HEK293T (cell line): ENCODE results near the gene AXIN1.
A peak's percentile ranks its signal among the peaks of the same experiment; 100 is the strongest.

Source experiments
- CTCF ChIA-PET: fragments of 350-600 bp; formaldehyde crosslinking; extraction: SDS; loops from one replicate; lab custom pipeline; 2021; ENCODE audit warnings: antibody characterized with exemption, inconsistent platforms; lab: Yijun Ruan, JAX
- POLR2A ChIA-PET: fragments of 350-600 bp; formaldehyde crosslinking; extraction: SDS; loops from one replicate; lab custom pipeline; 2020; ENCODE audit warnings: antibody characterized with exemption, inconsistent platforms; lab: Yijun Ruan, JAX
- DNase-seq: peaks from one replicate; pipeline ENCODE4 v3.0.0; 2012; ENCODE audit warnings: mixed read lengths; ENCODE audit errors: extremely low spot score
- ARNT ChIP-seq: fragments of 450-650 bp; IDR thresholded peaks from 2 replicates; pipeline ENCODE4 v1.6.1; 2017; ENCODE audit warnings: mild to moderate bottlenecking
- BHLHE40 ChIP-seq: fragments of 450-650 bp; IDR thresholded peaks from 2 replicates; pipeline ENCODE4 v1.6.1; 2016; ENCODE audit warnings: mild to moderate bottlenecking, moderate library complexity, borderline replicate concordance
- CTBP1 ChIP-seq: fragments of 450-650 bp; IDR thresholded peaks from 2 replicates; pipeline ENCODE4 v1.6.1; 2016; ENCODE audit warnings: borderline replicate concordance
- ELF4 ChIP-seq: fragments of 450-650 bp; IDR thresholded peaks from 2 replicates; pipeline ENCODE4 v1.6.1; 2017; ENCODE audit warnings: antibody characterized with exemption
- FOXA1 ChIP-seq: fragments of 450-650 bp; IDR thresholded peaks from 2 replicates; pipeline ENCODE4 v1.6.1; 2016; ENCODE audit warnings: mild to moderate bottlenecking
- FOXK2 ChIP-seq: fragments of 450-650 bp; IDR thresholded peaks from 2 replicates; pipeline ENCODE4 v1.6.1; 2016; ENCODE audit warnings: mild to moderate bottlenecking
- FOXM1 ChIP-seq: fragments of 450-650 bp; IDR thresholded peaks from 2 replicates; pipeline ENCODE4 v1.6.1; 2017; ENCODE audit warnings: mild to moderate bottlenecking, borderline replicate concordance
- HDGF ChIP-seq: fragments of 450-650 bp; IDR thresholded peaks from 2 replicates; pipeline ENCODE4 v1.6.1; 2017; ENCODE audit warnings: antibody characterized with exemption, borderline replicate concordance
- L3MBTL2 ChIP-seq: fragments of 450-650 bp; conservative IDR thresholded peaks from 2 replicates; pipeline ENCODE4 v1.6.1; 2016; ENCODE audit warnings: mild to moderate bottlenecking
- LEF1 ChIP-seq: fragments of 450-650 bp; IDR thresholded peaks from 2 replicates; pipeline ENCODE4 v1.6.1; 2017; ENCODE audit warnings: mild to moderate bottlenecking, borderline replicate concordance
- NFRKB ChIP-seq: fragments of 450-650 bp; IDR thresholded peaks from 2 replicates; pipeline ENCODE4 v1.6.1; 2016; ENCODE audit warnings: mild to moderate bottlenecking, moderate library complexity
- SP1 ChIP-seq: fragments of 450-650 bp; IDR thresholded peaks from 2 replicates; pipeline ENCODE4 v1.6.1; 2017
- SUZ12 ChIP-seq: fragments of 450-650 bp; IDR thresholded peaks from 2 replicates; pipeline ENCODE4 v1.6.1; 2016; ENCODE audit warnings: mild to moderate bottlenecking
- TARDBP ChIP-seq: fragments of 450-650 bp; IDR thresholded peaks from 2 replicates; pipeline ENCODE4 v1.6.1; 2016
- ZNF384 ChIP-seq: fragments of 450-650 bp; IDR thresholded peaks from 2 replicates; pipeline ENCODE4 v1.6.1; 2016
- TF ChIP-seq, protein P1 (sequence below): fragments of 450-650 bp; IDR thresholded peaks from 2 replicates; pipeline ENCODE4 v1.6.1; 2016

AXIN1 gene

DNA sequence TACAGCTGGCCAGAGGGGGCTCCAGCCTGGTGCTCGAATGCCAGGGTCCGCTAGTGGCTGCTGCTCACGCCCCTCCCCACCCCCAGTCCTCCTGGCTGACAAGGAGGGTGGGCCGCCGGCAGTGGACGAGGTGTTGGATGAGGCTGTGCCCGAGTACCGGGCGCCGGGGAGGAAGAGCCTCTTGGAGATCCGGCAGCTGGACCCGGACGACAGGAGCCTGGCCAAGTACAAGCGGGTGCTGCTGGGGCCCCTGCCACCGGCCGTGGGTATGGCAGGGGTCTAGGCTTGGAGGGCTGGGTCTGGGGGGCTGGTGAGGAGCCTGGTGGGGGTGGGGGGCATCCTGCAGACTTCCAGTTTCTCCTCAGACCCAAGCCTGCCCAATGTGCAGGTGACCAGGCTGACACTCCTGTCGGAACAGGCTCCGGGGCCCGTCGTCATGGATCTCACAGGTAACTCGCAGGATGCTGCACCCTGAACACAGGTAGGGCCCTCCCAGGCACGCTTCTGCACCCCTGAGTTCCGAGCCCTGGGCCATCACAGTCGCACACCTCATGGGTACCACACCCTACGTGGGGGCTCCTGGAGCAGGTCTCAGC lies 70.8 kb downstream of the AXIN1 start:
- POLR2A ChIA-PET: no interaction called here
- TF ChIP-seq, protein P1, sequence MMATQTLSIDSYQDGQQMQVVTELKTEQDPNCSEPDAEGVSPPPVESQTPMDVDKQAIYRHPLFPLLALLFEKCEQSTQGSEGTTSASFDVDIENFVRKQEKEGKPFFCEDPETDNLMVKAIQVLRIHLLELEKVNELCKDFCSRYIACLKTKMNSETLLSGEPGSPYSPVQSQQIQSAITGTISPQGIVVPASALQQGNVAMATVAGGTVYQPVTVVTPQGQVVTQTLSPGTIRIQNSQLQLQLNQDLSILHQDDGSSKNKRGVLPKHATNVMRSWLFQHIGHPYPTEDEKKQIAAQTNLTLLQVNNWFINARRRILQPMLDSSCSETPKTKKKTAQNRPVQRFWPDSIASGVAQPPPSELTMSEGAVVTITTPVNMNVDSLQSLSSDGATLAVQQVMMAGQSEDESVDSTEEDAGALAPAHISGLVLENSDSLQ: no peak
- no peak for TF ChIP-seq FOXM1
- TF ChIP-seq L3MBTL2: no peak
- no peak for TF ChIP-seq TARDBP
- no peak for TF ChIP-seq SUZ12
- TF ChIP-seq HDGF: no peak
- no peak for TF ChIP-seq CTBP1
- TF ChIP-seq LEF1: no peak
- TF ChIP-seq ELF4: no peak
- TF ChIP-seq ZNF384: no peak
- TF ChIP-seq FOXA1: no peak
- no peak for TF ChIP-seq BHLHE40
- no peak for TF ChIP-seq NFRKB
- TF ChIP-seq FOXK2: no peak
- TF ChIP-seq ARNT: no peak
- TF ChIP-seq SP1: no peak
- no peak for DNase-seq
- CTCF ChIA-PET: no interaction called here

DNA sequence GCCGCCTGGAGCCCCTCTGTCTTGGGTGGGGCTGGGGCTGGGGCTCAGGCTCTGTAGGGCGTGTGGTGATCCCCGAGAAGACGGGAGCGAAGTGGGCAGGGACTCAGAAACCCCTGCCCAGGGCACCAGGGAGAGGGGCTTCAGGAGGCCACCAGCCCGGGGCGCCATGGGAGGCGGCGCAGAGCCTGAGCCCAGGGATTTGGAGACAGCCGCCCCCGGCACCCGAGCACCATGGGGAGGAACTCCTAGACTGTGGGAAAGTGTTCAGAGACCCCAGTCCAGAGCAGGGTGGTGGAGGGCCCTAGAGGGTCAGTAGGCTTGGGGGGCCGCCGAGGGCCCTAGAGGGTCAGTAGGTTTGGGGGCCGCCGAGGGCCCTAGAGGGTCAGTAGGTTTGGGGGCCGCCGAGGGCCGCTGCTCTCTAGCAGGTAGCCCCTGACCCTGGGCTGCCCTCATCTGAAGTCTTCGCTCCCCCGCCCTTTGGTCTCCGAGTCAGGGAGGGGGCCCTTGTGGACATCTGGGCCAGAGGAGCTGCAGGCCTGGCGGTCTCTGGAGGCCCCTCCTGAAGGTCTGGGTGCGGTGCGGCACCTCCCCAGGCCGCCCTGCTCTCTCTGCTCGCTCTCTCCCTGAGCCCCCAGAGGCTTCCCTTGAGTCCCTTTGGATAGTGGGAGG lies 71.4 kb downstream of the AXIN1 start:
- ChIA-PET POLR2A (interaction anchor here (0.5 to 2.5 kb wide), 5 partner anchors 41 to 69 kb away, joined by 3 to 11 read pairs (median 5); partner anchors contain the start of genes FAM234A and LUC7L), CTCF (no interaction called here)
- no peak for DNase-seq
- TF ChIP-seq ZNF384 (no peak), ARNT (no peak), BHLHE40 (no peak), FOXM1 (no peak), TARDBP (no peak), NFRKB (no peak), L3MBTL2 (no peak), SUZ12 (no peak), CTBP1 (no peak), SP1 (no peak), ELF4 (no peak), HDGF (no peak), FOXK2 (no peak), FOXA1 (no peak), LEF1 (no peak)
- TF ChIP-seq, protein P1: no peak

DNA sequence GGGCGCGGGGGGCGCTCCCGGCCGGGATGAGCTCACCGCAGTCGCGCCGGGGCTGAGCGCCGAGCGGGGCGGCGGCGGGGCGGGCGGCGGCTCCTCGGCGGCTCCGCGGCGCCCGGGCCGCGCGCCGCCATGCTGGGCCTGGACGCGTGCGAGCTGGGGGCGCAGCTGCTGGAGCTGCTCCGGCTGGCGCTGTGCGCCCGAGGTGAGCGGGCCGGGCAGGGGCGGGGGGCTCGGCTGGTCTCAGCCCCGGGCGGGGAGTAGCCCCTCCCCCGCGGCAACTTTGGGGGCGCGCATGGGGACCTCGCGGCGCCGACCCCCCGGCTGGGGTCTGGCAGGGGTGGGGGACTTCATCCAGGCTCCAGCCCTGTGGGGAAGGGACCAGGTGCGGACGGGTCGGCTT lies 72.0 kb downstream of the AXIN1 start, which contains the start of gene ARHGDIG:
Gene ARHGDIG (plus strand): TSS at position 40 of the 400 bp plus-strand sequence. CDS start 90 bp downstream, at position 130.
- POLR2A ChIA-PET: interaction anchor here (0.5 to 2.5 kb wide), 6 partner anchors 41 to 70 kb away, joined by 3 to 11 read pairs (median 4); partner anchors contain the start of genes FAM234A and LUC7L
- CTCF ChIA-PET: no interaction called here
- TF ChIP-seq LEF1 (no peak), BHLHE40 (no peak), FOXA1 (no peak), SUZ12 (no peak), FOXK2 (no peak), FOXM1 (no peak), CTBP1 (no peak), ELF4 (no peak), TARDBP (no peak), L3MBTL2 (no peak), SP1 (no peak), ARNT (no peak), ZNF384 (no peak), HDGF (no peak), NFRKB (no peak)
- TF ChIP-seq, protein P1: no peak
- DNase-seq: peak; percentile 54

DNA sequence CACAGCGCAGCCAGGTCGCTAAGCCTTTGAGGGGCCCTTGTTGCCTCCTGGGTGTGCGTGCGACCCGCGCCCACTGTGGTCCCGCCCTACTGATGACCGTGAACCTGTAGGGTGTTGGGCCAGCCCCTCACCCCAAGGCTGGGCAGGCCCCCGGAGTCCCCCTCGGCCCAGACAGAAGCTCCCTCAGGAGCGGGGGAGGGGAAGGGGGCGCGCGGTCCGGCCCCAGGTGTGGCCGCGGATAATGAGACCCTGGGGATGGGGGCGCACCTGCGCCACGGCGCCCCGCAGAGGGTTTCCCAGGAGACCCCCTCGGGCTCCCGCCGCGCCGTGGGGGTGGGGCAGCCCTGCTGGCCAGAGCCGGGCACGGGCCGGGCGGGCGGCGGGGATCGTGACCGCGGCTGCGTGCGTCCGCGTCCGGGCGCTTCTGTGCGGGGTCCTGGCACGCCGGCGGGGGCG lies 72.5 kb downstream of the AXIN1 start:
- no peak for DNase-seq
- POLR2A ChIA-PET: interaction anchor here (0.5 to 2.5 kb wide), 5 partner anchors 42 to 70 kb away, joined by 3 to 11 read pairs (median 5); partner anchors contain the start of genes FAM234A and LUC7L
- no peak for TF ChIP-seq SUZ12
- CTCF ChIA-PET: no interaction called here

DNA sequence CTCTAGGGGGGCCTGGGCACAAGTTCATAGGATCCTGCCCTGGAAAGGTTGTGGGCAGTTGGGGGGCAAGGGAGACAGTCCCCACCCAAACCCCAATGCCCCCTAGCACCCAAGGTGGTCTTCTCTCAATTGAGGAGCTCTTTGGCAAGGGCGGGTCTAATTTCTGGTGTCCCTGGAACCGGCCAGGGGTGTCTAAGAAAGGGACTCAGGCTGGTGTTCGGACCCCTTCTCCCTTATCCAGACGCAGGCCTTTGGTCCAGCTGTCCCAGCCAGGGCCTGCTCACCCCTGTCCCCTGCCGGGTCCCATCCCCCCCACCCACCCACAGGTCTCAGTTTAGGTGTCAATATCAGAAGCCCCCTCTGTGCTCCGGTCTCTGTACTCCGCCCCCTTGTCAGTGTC lies 73.0 kb downstream of the AXIN1 start:
- TF ChIP-seq, protein P1: no peak
- TF ChIP-seq LEF1 (no peak), BHLHE40 (no peak), FOXM1 (no peak), ELF4 (no peak), ZNF384 (no peak), ARNT (no peak), L3MBTL2 (no peak), TARDBP (no peak), SP1 (no peak), FOXK2 (no peak), NFRKB (no peak), SUZ12 (no peak), CTBP1 (no peak), FOXA1 (no peak), HDGF (no peak)
- CTCF ChIA-PET: interaction anchor here (0.6 kb wide), 1 partner anchor 58 kb away, joined by 6 read pairs; no protein-coding TSS in a partner anchor
- no peak for DNase-seq
- POLR2A ChIA-PET: interaction anchor here (1.1 to 2.5 kb wide), 3 partner anchors 16 to 50 kb away, joined by 3 to 11 read pairs (median 5); partner anchors contain the start of genes FAM234A and LUC7L
